22Rv1 (cell line): ENCODE results near the gene TMEM129.

Source experiments
- H3K27ac ChIP-seq: fragments of 450-650 bp; 2 replicates; pipeline ENCODE4 v1.5.1; 2017
- CTCF ChIP-seq: fragments of 450-650 bp; IDR thresholded peaks from 2 replicates; pipeline ENCODE4 v1.5.1; 2017; ENCODE audit warnings: mild to moderate bottlenecking
- ZFX ChIP-seq: fragments of 450-650 bp; IDR thresholded peaks from 2 replicates; pipeline ENCODE4 v1.6.1; 2017; ENCODE audit warnings: antibody characterized with exemption, borderline replicate concordance

Gene TMEM129

DNA sequence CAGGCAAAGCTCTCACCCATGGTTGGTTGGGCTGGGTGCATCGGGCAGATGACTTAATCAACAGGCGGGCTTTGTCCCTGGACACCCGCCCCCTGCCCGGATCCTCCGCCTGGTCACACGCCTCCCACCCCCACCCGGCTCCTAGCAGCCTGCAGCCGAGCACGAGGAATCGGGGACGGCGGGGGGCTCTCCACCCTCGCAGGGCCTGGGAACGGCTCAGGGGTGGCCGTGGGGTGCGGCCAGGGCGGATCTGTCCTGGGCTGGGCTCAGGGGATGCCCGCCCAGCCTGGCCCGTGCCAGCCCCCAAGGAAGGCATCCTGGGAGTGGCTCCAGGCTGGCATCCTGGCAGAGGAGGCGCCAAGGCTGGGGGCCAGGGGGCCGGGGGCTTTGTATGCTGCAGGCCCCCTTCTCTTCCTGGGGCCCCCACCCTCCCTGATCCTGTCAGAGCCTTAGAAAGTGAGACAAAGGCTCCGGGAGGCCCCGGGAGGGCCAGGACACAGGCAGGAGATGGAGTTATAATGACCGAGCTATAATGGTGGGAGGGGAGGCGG is 39.5 kb upstream of the TMEM129 start:
- no peak for TF ChIP-seq ZFX
- no peak for TF ChIP-seq CTCF
- no peak overlapping the region for H3K27ac ChIP-seq

DNA sequence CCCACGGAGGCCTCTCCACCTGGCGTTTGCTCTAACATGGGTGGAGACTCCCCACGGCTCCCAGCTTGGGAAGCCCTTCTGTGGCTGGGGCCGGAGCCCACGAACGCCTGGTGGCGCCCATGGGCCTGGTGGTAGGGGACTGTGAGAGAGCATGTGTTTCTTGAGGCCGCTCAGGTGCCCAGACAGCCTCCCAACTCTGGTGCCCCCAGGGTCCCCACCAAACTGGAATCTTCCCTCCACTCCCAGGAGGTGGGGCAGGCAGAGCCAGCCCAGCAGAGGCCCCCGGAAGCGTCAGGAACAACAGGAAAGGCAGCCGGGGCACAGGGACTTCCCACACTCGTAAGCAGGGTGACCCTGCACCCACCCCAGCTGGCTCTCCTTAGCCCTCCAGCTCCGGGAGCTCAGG is 38.7 kb upstream of the TMEM129 start:
- no peak overlapping the region for H3K27ac ChIP-seq

DNA sequence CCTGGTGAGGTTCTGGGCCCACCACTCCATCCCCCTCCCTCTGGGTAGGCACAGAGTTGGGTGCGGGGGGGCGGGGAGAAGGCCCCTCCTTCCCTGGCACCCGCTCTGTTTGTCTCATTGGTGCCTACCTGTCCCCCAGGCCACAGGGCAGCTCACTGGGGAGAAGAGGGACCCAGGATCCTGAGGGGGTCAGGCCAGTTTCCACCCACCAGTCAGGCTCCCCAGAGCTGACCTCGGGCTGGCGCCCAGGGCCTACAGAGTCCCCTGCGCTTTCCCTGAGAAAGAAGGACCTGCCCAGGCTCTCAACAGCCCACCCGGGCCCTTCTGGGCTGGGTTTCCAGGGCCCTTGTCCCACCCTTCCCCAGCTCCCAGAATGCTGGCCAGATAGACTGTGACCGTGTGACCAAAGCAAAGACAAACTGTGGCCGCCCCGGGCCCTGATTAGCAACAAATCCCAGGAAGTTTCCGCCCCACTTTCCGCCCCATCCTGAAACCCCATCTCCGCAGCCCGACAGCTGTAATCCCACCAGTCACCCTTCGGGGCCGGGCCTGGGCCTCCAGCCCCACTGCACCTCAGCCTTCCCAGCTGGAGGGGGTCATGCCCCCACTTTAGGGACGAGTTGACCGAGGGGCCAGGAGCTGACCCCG is 38.2 kb upstream of the TMEM129 start:
- TF ChIP-seq ZFX (no peak), CTCF (no peak)
- no peak overlapping the region for H3K27ac ChIP-seq

More for the DNA sequence above, 38.7 kb upstream of the TMEM129 start:
- no peak for TF ChIP-seq CTCF
- TF ChIP-seq ZFX: no peak

DNA sequence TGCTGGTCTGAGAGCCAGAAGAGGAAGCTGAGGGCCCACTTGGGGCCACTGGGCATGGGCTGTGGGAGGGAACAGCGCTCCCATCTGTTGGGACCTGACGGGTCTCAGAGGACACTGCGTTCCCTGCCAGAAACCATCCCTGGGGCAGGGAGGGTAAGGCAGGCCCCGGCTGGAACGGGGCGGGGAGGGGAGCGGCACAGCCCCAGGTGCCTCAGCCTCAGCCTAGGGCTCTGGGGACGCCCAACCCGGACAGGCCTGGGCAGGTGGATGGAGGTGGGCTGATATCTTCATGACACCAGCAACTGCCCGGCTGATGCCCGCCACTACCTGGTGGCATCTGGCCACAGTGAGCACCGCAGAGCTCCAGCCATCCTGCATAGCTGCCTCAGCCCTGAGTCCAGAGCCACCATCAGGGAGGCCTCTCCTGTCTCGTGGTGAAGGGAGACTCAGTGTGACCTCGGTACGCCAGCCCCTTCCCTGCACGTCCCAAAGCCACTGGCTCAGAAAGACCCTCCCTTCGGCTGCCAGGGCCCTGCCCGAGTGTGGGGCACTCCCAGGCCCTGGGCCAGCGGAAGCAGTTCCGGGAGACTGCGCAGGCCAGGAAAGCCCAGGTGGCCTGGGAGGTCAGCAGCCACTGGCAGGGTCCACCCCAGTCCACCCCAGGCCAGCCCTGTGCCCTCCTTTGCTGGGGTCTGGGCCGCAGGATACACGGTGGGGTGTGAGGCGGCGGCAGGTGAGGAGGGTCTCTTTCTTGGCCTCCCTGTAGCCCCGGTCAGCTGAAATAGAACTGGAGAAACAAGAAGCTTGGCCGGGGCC is 37.4 kb upstream of the TMEM129 start:
- no peak overlapping the region for H3K27ac ChIP-seq
- TF ChIP-seq CTCF (no peak), ZFX (no peak)

DNA sequence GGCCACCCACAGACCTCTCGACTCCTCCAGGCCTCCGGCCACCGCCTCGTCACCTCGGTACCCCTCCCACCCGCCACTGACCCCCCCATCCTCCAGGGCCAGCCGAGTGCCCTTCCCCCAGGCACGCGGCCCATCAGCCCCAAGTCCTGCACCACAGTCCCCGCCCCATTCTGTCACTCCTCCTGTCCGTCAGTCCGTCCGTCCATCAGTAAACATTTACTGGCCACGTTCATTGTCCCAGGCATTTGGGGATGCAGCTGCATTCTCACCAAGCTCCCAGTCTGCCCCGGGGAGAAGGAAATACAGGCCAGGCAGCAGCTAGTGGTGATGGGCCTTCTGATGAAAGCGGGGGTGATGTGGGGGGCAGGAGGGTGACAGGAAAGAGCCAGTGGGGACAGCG is 36.7 kb upstream of the TMEM129 start:
- no peak for TF ChIP-seq ZFX
- no peak for TF ChIP-seq CTCF
- H3K27ac ChIP-seq: no peak overlapping the region

GRCh38 chr4:1756893-1757779 is 36.0 kb upstream of the TMEM129 start:
- no peak overlapping the region for H3K27ac ChIP-seq
- TF ChIP-seq CTCF: no peak
- no peak for TF ChIP-seq ZFX
